Astrocyte of the spinal cord (primary cell): Measurements from ENCODE around the gene MAP4K5.

Experiments used
- DNase-seq: peaks from one replicate; pipeline ENCODE4 v3.0.0; 2011; ENCODE audit warnings: low read depth, low spot score
- H3K4me3 ChIP-seq: 2 replicates; pipeline ENCODE4 v1.5.1; 2011; ENCODE audit warnings: low read depth, mild to moderate bottlenecking, low read length, moderate library complexity
- in situ Hi-C: cut with HindIII; loops from 2 replicates; pipeline ENCODE4 v1.10.0; 2017; ENCODE audit warnings: low sequenced_read_pairs
- TF ChIP-seq, protein P1 (sequence below): IDR thresholded peaks from 2 replicates; pipeline ENCODE4 v1.5.1; 2012; ENCODE audit warnings: low read depth, mild to moderate bottlenecking, low read length, inconsistent platforms

MAP4K5 gene

DNA sequence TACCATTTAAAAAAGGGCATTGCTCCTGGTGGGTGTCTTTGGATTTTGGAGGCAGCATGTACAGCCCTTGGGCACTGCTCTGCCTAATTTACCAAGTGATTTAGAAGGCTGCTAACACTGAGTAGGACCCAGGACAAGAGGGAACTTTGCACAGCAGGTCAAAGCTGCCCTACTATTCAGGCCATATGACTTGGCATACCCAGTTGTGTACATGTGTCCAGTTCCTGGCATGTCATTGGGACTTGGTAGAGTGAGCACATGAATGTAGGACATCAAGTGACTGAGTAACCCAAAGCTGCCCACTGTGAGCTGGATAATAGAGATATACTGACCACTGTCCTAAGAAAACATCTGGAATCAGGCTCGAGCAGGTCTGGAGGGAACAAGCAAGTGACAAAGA lies 151.4 kb downstream of the MAP4K5 start:
- TF ChIP-seq, protein P1, sequence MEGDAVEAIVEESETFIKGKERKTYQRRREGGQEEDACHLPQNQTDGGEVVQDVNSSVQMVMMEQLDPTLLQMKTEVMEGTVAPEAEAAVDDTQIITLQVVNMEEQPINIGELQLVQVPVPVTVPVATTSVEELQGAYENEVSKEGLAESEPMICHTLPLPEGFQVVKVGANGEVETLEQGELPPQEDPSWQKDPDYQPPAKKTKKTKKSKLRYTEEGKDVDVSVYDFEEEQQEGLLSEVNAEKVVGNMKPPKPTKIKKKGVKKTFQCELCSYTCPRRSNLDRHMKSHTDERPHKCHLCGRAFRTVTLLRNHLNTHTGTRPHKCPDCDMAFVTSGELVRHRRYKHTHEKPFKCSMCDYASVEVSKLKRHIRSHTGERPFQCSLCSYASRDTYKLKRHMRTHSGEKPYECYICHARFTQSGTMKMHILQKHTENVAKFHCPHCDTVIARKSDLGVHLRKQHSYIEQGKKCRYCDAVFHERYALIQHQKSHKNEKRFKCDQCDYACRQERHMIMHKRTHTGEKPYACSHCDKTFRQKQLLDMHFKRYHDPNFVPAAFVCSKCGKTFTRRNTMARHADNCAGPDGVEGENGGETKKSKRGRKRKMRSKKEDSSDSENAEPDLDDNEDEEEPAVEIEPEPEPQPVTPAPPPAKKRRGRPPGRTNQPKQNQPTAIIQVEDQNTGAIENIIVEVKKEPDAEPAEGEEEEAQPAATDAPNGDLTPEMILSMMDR, result no peak
- no peak overlapping the region for H3K4me3 ChIP-seq
- in situ Hi-C loops, result no loop called here
- no peak for DNase-seq

DNA sequence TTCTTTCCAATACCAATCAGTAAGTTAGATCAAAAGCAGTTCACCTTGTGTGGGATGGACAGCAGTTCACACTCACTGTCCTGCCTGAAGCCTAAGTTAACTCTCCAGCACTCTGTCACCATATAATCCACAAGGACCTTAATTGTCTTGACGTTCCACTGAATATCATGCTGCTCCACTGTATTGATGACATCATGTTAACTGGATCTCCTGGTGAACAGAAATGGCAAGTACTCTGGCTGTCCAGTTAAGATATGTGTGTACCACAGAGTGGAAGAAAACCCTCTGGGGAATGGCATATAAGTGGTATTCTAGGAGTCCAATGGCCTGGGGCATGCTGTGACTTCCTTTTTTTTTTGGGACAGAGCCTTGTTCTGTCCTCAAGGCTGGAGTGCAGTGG lies 151.9 kb downstream of the MAP4K5 start:
- no peak for DNase-seq
- H3K4me3 ChIP-seq, result no peak overlapping the region
- TF ChIP-seq, protein P1, result no peak
- in situ Hi-C loops, result no loop called here

DNA sequence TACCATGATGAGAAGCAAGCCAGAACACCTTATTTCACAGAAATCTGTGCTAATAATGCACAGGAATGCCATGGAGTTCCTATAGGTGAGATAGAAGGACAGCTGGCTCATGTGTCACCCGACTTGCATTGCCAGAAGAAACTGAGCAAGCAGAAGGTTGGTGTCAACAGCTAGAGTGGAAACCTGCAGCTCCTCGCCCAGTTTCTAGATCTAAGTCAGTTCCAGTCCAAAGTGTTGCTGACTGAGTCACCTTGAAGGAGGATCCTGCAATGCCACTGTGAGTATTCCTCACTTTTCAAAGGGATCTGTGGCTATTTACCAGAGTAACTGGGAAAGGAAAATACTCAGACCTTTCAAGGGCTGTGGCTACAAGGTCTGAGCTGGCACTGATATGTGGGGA lies 152.8 kb downstream of the MAP4K5 start:
- no peak for DNase-seq
- H3K4me3 ChIP-seq, result no peak overlapping the region
- TF ChIP-seq, protein P1, result no peak
- in situ Hi-C loops, result no loop called here

DNA sequence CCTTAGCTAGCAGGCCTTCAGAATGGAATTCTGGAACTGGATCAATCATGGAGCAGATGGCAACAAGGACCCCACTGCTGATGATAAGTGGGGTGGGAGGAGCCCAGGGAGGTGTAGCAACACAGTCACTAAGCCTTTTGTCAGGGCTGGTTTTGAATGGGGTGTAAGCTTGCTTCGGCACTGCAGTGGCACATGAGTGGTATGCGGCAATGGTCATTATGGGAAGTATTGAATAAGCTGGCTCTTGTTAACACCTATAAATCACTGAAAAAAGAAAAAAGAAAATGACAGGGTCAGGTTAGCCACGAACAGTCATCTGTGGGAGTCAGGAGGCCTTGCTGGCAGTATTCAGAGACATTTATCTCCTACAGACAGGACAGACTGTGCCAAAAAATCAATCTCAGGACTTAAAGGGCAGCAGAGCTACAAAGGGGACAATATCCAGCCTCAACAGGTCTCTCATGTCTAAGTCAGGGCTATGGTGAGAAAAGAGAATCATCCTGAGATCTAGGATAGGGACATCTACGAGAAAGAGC lies 154.8 kb downstream of the MAP4K5 start:
- H3K4me3 ChIP-seq, result no peak overlapping the region
- in situ Hi-C loops, result no loop called here
- TF ChIP-seq, protein P1, result no peak
- no peak for DNase-seq

DNA sequence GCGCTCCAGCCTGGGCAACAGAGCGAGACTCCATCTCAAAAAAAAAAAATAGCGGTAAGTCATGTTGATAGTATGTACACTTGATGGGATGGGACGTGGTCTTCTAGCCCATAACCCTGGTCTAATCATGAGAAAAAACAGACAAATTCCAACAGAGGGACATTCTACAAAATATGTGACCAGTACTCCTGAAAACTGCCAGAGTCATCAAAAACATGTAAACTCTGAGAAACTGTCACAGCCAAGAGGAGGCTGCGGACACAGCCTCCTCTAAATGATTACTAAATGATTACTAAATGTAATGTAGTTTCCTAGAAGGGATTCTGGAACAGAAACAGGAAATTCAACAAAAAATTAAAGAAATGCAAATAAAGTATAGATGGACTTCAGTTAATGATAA lies 156.6 kb downstream of the MAP4K5 start:
- in situ Hi-C loops, result no loop called here
- TF ChIP-seq, protein P1, result no peak
- DNase-seq, result no peak
- no peak overlapping the region for H3K4me3 ChIP-seq

DNA sequence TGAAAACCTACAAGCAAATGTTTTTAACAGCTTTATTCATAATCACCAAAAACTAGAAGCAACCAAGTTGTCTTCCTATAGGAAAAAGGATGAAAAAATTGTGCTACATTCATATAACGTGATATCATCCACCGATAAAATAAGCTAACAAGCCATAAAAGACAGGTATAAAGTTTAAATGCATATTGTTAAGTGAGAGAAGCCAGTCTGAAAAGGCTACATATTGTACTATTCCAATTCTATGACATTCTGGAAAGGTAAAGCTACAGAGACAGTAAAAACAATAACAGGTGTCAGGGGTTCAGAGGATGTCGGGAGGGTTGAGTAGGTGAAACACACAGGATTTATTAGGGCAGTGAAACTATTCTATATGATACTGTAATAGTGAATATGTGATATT lies 158.4 kb downstream of the MAP4K5 start:
- no peak for DNase-seq
- in situ Hi-C loops, result no loop called here
- H3K4me3 ChIP-seq, result no peak overlapping the region
- TF ChIP-seq, protein P1, result no peak

DNA sequence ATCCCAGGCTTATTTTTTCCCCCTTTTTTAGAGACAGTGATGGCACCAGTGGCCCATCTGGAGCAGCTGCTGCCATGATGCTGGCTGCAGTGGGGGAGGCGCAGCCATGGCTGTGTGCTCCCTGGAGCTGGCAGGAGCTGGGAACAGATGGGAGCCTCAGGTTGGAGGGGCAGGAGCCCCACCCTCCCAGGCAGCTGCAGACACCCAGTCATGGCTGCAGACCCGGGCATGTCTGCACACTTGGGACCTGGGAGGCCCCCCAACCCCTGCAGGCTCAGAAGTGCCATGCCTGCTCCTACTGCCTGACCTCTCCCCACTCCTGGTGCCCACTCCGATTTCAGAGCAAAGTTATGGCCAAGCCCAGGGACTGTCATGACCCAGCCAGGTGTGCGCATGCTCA lies 160.8 kb downstream of the MAP4K5 start:
- in situ Hi-C loops, result no loop called here
- DNase-seq, result no peak
- TF ChIP-seq, protein P1, result no peak
- H3K4me3 ChIP-seq, result no peak overlapping the region
